Osteoblast (primary cell): ENCODE measurements around the gene RPL19. TPM values are rescaled to one million over a fixed set of nuclear protein-coding genes. Genes with fewer than 3 reads are reported as not detected.
A peak's percentile ranks its signal among the peaks of the same experiment; 100 is the strongest.

ENCODE experiments used
- DNase-seq: peaks from one replicate; pipeline ENCODE4 v3.0.0; 2011; ENCODE audit warnings: low spot score, mixed read lengths; ENCODE audit not compliant: insufficient read length; ENCODE audit errors: missing footprints
- H2AFZ ChIP-seq: 2 replicates; pipeline ENCODE4 v1.6.0; 2011; ENCODE audit warnings: mild to moderate bottlenecking, low read length
- H3K27ac ChIP-seq: 2 replicates; pipeline ENCODE4 v1.5.1; 2011; ENCODE audit warnings: mild to moderate bottlenecking, low read depth, low read length, moderate library complexity
- H3K27me3 ChIP-seq: 2 replicates; pipeline ENCODE4 v1.6.0; 2012; ENCODE audit warnings: mild to moderate bottlenecking, control low read depth, inconsistent platforms, low read length, moderate library complexity; ENCODE audit not compliant: insufficient read depth
- H3K36me3 ChIP-seq: 2 replicates; pipeline ENCODE4 v1.5.1; 2011; ENCODE audit warnings: mild to moderate bottlenecking, low read length, control low read depth, moderate library complexity; ENCODE audit not compliant: insufficient read depth
- H3K4me1 ChIP-seq: 2 replicates; pipeline ENCODE4 v1.5.1; 2011; ENCODE audit warnings: mild to moderate bottlenecking, low read length, control low read depth, moderate library complexity; ENCODE audit not compliant: insufficient read depth
- H3K4me2 ChIP-seq: 2 replicates; pipeline ENCODE4 v1.6.0; 2011; ENCODE audit warnings: mild to moderate bottlenecking, low read length; ENCODE audit not compliant: insufficient read depth
- H3K4me3 ChIP-seq: fragments of 200-600 bp; sonication (generic); 3 replicates; pipeline ENCODE4 v1.5.1; 2012; ENCODE audit warnings: mild to moderate bottlenecking, low read length, inconsistent platforms; ENCODE audit not compliant: insufficient read depth
- H3K79me2 ChIP-seq: 2 replicates; pipeline ENCODE4 v1.6.0; 2012; ENCODE audit warnings: mild to moderate bottlenecking, low read length, control low read depth, inconsistent platforms; ENCODE audit not compliant: insufficient read depth
- H3K9me3 ChIP-seq: 2 replicates; pipeline ENCODE4 v1.5.1; 2011; ENCODE audit warnings: low read depth, low read length, control low read depth
- H4K20me1 ChIP-seq: 2 replicates; pipeline ENCODE4 v1.6.0; 2012; ENCODE audit warnings: mild to moderate bottlenecking, low read length, control low read depth; ENCODE audit not compliant: insufficient read depth
- total RNA-seq: library from RNA; depleted of rRNA; stranded (reverse); fragments of >200 nt; gene quantifications from 2 replicates; pipeline ENCODE4 v1.2.3, GENCODE V29; 2012
- TF ChIP-seq, protein P1 (sequence below): IDR thresholded peaks from 2 replicates; pipeline ENCODE4 v1.5.1; 2011; ENCODE audit warnings: mild to moderate bottlenecking, low read depth, low read length, moderate library complexity; ENCODE audit errors: extremely low read depth

The RPL19 gene
- total RNA-seq, 1 donor = 1,279 TPM

DNA sequence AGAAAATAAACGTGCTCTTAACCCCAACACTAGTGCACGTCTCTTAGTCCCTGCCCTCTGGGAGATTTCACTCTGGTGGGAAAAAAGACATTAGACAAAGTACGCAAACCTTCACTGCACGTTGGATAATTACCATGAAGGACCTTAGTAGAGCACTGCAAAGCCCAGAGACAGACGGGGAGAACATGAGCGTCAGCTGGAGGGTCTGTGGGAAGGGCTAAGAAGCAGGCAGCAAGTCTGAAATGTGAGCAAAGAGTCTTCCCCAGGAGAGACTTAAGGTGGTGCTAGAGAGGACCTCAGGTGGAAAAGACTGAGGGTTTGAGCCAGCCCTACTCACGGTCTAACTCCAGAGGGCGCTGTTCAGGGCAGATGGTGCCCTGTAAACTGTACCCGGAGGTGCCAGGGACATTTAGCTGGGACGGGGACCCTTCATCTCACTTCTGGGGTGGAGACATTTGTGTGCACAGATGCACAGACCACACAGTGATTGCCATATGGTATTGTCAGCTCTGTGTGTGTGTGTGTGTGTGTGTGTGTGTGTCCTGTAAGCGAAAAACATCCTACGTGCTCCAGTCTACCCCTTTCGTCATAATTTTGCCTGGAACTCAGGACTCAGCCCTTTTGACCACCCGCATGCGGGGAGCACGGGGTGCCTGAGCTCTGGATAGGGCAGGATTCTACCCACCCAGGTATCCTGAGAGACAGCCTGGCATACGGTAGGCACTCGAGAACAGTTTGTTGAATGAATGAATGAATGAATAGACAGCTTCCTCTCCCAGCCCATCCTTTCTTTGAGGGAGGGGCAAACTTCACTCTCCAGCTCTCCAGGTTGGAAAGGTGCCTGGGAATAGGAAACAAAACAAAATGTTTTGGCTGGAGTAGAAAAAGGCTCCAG, 35.7 kb downstream of the RPL19 start:
- Histone ChIP-seq H3K79me2 (no peaks in the 10 kb centered on the region), H3K4me1 (peaks cover 22% of the 10 kb centered on the region), H3K36me3 (no peaks in the 10 kb centered on the region), H3K4me2 (no peak overlapping the region), H3K27ac (no peak overlapping the region), H3K4me3 (no peak overlapping the region), H3K27me3 (no peaks in the 10 kb centered on the region), H3K9me3 (no peaks in the 10 kb centered on the region), H4K20me1 (no peaks in the 10 kb centered on the region), H2AFZ (no peak overlapping the region)
- DNase-seq = peak; percentile 96
- TF ChIP-seq, protein P1, sequence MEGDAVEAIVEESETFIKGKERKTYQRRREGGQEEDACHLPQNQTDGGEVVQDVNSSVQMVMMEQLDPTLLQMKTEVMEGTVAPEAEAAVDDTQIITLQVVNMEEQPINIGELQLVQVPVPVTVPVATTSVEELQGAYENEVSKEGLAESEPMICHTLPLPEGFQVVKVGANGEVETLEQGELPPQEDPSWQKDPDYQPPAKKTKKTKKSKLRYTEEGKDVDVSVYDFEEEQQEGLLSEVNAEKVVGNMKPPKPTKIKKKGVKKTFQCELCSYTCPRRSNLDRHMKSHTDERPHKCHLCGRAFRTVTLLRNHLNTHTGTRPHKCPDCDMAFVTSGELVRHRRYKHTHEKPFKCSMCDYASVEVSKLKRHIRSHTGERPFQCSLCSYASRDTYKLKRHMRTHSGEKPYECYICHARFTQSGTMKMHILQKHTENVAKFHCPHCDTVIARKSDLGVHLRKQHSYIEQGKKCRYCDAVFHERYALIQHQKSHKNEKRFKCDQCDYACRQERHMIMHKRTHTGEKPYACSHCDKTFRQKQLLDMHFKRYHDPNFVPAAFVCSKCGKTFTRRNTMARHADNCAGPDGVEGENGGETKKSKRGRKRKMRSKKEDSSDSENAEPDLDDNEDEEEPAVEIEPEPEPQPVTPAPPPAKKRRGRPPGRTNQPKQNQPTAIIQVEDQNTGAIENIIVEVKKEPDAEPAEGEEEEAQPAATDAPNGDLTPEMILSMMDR = peak; percentile 91

DNA sequence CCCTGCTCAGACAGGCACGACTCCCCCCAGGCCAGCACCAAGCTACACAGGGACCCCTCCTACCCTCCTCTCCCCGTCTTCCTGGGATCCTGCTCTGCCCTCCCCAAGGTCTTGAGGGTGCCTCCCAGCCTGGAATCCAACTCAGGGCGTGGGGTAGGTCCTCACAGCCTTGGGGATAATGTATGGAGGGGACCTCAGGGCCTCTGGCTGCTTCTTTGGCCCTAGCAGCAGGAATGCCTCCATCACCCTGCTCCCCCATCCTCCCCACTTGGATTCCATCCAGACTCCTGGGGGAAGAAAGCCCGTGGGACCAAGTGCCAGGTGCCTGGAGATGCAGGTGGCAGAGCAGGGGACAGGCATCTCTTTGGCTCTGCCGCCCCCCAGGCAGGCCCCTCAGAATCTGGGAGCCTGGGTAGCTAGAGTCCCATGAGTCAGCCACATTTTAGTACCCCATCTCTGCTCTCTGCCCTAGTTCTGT, 36.4 kb downstream of the RPL19 start:
- Histone ChIP-seq H3K4me1 (peaks cover 15% of the 10 kb centered on the region), H3K36me3 (no peaks in the 10 kb centered on the region), H3K79me2 (no peaks in the 10 kb centered on the region), H3K4me2 (no peak overlapping the region), H3K4me3 (no peak overlapping the region), H3K27me3 (no peaks in the 10 kb centered on the region), H2AFZ (no peak overlapping the region), H3K27ac (no peak overlapping the region), H3K9me3 (no peaks in the 10 kb centered on the region), H4K20me1 (no peaks in the 10 kb centered on the region)
- TF ChIP-seq, protein P1 = no peak
- peak; percentile 58 for DNase-seq

DNA sequence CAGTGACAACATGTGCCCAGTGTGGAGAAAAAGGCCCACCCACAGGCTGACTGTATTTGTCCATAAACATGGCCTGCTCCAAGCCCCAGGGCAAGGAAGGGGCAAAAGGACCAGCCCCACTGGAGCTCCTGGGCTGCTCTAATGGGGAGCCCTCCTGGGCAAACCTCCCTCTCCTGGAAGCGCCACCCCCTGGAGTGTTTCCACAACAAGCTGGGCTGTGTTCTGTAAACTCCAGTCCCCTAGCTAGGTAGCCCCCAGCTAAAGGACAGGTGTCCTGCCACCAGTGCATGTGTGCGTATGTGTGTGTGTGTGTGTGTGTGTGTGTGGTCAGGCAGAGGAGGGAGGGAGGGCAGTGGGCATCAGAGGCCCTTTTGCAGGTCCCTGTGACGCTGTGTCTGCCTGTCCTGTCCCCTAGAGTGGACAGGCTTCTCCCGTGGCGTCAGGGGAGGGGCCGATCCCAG, 36.9 kb downstream of the RPL19 start:
- Histone ChIP-seq H3K36me3 (no peaks in the 10 kb centered on the region), H3K27ac (no peak overlapping the region), H3K9me3 (no peaks in the 10 kb centered on the region), H3K4me3 (no peak overlapping the region), H3K27me3 (no peaks in the 10 kb centered on the region), H2AFZ (no peak overlapping the region), H3K79me2 (no peaks in the 10 kb centered on the region), H3K4me2 (no peak overlapping the region), H3K4me1 (peaks cover 10% of the 10 kb centered on the region), H4K20me1 (no peaks in the 10 kb centered on the region)
- TF ChIP-seq, protein P1 = no peak
- DNase-seq = peak; percentile 62

DNA sequence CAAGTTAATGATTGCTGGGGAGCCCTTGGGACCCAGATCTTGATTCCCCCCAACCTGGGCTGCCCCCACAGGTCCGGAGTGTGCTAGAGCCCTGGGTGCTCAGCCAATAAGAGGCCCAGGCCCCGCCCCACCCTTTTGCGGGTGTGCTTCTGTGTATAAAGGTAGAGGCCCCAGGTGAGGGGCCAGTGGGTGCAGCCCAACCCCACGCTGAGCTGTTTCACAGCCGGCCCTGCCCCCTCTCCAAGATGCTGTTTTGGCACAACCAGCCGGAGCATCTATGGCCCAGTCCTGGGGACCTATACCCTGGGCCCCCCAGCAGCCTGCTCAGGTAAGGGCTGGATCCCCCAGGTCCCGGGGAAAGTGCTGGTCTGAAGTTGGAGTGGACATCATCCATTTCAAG, 37.5 kb downstream of the RPL19 start:
- no peak overlapping the region for H3K4me2 ChIP-seq
- no peak overlapping the region for H2AFZ ChIP-seq
- H3K27ac ChIP-seq = no peak overlapping the region
- no peaks in the 10 kb centered on the region for H4K20me1 ChIP-seq
- peak; percentile 65 for DNase-seq
- no peaks in the 10 kb centered on the region for H3K79me2 ChIP-seq
- H3K36me3 ChIP-seq = no peaks in the 10 kb centered on the region
- TF ChIP-seq, protein P1 = no peak
- H3K9me3 ChIP-seq = no peaks in the 10 kb centered on the region
- peaks cover 10% of the 10 kb centered on the region for H3K4me1 ChIP-seq
- no peak overlapping the region for H3K4me3 ChIP-seq
- no peaks in the 10 kb centered on the region for H3K27me3 ChIP-seq
